DMS79 treated with DMSO at 0.1 percent for 48 hours (cell line): Measurements from ENCODE around the gene CDH24.
"Not testable (repeated sequence)": the region's sequence is repeated elsewhere in the genome, so short reads cannot be mapped to it uniquely, and the experiment has no call there.

Experiments
- DNase-seq: peaks from one replicate; lab custom pipeline; 2025; lab: John Stamatoyannopoulos, UW

The CDH24 gene

GRCh38 chr14:23015618-23016017 lies 41.7 kb downstream of the CDH24 start:
- no peak for DNase-seq

- DNase-seq, result not testable (repeated sequence)
Observed at GRCh38 chr14:23013749-23014054, 43.6 kb downstream of the CDH24 start.

GRCh38 chr14:23013054-23013748 lies 44.1 kb downstream of the CDH24 start:
- no peak for DNase-seq

- peak; percentile 88 for DNase-seq
Observed at GRCh38 chr14:23009939-23010726, 47.2 kb downstream of the CDH24 start, which contains the start of gene C14orf93. TSS of gene C14orf93 (minus strand) at chr14:23010143. CDS start at chr14:22999023, 11,120 bp downstream.

GRCh38 chr14:23009483-23009938 lies 47.8 kb downstream of the CDH24 start:
- DNase-seq, result peak; percentile 80

- peak; percentile 98 for DNase-seq
Observed at GRCh38 chr14:23008831-23009230, 48.5 kb downstream of the CDH24 start.

- DNase-seq, result peak; percentile 100
Observed at GRCh38 chr14:23006544-23007419, 50.5 kb downstream of the CDH24 start.

GRCh38 chr14:23006188-23006534 lies 51.2 kb downstream of the CDH24 start:
- DNase-seq, result peak; percentile 61

GRCh38 chr14:23005451-23006187 lies 51.7 kb downstream of the CDH24 start:
- no peak for DNase-seq

- not testable (repeated sequence) for DNase-seq
Observed at GRCh38 chr14:23004274-23004673, 53.0 kb downstream of the CDH24 start.

GRCh38 chr14:23002592-23002991 lies 54.7 kb downstream of the CDH24 start:
- no peak for DNase-seq

- DNase-seq, result no peak
Observed at GRCh38 chr14:23000860-23001259, 56.5 kb downstream of the CDH24 start.

- no peak for DNase-seq
Observed at GRCh38 chr14:22998329-22999012, 58.8 kb downstream of the CDH24 start.

- no peak for DNase-seq
Observed at GRCh38 chr14:22997676-22998323, 59.5 kb downstream of the CDH24 start.
